Measurements from ENCODE around the gene GNAT3.

GNAT3 gene

DNA sequence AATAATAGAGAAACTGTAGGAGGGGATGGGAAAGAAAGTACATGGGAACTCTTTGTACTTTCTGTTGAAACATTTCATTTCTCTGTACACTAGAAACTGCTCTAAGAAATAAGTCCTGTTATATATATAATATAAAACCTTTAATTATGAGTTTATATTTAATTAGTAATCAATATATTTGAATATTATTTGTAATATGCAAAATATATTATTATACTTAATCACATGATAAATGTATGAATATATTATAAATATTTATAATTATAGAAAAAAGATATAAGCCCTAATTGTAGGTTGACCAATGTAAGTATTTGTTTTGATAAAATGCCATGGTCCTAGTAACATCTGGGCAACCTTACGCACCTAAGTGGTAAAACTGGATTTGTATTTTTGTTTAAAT is 51.0 kb downstream of the GNAT3 start:
- DNase-seq: no peak

DNA sequence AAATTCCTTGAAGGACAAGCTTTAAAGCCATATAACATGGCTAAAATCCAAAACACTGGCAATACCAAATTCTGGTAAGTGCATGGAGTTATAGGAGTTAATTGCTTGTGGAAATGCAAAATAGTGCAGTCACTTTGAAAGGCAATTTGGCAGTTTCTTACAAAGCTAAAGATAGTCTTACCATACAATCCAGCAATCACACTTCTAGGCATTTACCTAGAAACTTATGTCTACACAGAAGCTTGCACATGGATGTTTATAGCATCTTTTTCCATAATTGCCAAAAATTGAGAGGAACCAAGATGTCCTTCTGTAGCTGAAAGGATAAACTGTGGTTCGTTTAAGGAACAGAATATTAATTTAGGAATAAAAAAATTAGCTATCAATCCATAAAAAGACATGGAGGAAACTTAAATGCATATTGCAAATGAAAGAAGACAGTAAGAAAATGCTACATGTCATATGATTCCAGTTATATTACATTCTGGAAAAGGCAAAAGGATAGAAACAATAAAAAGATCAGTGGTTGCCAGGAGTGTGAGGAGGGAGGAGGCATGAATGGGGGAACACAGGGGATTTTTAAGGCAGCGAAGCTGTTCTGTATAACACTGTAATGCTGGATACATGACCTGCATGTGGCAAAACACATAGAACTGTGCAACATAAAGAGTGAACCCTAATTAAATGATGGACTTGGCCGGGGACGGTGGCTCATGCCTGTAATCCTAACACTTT is 51.9 kb downstream of the GNAT3 start:
- DNase-seq: no peak

DNA sequence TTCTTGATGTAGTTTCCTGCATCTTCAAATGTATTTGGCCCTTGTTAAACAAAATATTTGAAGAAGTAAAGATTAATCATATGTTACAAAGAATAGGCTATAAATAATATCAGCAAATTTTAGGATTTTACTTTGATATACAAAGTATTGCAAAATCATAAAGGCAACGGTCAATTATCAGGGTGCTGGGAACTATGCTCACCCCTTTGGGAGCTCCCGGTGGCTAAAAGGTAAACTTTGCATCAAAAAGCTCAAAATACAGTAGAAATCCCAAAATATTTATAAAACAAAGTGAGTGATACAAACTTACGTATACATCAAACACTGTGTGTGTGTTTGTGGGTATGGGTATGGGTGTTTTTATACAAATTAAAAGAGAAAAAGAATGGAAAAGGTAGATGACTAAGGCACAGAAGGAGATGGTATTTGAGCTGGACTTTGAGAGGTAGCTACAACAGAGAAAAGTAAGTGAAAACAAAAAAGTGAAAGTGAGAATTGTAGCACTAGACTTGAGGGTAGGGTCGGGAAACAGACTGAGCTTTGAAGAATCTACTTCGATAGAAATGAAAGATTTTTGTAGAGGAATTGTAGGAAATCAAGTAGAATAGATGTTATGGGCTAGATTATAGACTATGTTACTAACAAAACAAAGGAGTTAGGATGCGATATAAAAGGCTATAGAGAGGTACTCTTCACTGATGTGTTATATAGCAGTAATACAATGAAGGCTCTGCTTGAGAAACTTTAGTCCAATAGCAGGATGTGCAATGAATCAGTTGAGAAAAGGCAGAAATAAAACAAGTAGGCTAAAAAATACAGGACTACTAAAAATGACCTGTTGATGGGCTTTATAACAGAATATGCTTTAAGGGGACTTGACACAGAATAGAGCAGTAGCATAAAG is 52.8 kb downstream of the GNAT3 start:
- no peak for DNase-seq

DNA sequence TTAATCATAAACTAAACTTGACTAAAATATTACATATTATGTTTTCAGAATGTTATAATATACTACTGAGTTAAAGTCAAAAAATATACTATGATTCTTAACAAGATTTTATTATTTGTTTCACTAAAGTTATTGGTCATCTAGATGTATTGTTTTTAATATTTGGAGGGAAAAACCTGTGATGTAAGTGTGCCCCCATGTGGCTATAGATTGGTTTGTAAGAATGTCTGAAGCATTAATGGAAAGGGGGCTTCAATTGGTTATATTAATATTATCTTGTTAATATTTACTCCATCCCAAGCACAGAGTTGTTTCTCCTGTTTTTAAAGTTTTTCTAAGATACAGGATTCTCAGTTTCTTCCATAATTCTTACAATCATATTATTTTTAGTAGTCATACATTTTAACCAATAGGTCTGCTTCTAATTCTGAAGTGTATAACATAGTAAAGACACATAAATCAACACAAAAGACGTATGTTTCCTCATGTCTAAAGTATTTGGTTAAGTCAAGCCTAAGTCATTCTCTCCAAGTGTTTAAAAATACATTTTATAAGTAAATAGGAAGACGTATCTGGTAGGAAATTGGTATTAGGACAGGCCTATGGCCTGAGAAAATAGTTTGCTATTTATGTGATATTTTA is 58.0 kb downstream of the GNAT3 start:
- peak; percentile 54 for DNase-seq

DNA sequence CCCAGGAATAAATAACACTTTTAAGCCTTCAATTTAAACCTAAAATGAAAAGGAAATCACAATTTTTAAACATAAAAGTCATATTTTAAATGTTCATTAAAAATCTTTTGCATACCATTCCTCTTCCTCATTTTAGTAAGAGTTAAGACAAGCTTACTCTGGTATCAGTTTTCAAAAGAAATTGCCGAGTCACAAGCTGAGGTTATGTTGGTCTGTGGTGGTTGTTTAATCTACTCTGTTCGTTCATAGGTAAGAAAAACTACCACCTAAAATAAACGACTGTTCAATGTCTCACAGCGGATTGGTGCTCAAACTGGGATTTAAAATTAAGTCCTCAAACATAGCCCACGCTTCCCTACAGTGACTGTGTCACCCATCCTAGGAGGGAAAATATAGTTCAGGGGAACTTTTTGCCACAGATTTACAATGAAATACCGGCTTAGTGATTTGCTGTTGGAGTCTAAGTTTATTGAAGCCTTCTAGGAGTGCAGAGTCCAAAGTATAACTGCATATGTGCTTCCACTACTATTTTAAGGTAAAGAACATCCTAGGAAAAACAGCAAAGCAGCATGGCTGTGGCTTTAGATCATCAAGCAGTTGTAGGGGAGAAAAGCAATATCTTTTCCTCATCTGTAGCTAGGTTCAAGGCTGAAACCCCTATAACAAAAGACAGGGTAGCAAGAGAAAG is 61.1 kb downstream of the GNAT3 start:
- peak; percentile 55 for DNase-seq

DNA sequence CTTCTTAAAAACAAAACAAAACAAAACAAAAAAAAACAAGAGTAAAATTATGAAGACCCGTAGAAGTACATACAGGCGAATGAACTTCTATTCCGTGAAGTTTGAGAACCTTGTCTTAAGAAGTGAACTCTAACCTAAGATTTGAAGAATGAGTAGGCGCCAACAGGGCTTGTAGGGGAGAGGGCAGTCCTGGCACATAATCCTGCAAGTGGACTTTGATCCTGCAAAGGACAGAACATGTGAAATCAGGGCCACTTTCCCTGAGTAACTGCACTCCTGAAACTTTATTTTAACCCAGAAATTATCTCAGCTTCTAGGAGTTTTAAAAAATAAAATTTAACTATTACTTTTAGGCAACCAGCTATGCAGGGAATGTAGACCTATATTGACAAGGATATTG is 62.0 kb downstream of the GNAT3 start:
- no peak for DNase-seq

DNA sequence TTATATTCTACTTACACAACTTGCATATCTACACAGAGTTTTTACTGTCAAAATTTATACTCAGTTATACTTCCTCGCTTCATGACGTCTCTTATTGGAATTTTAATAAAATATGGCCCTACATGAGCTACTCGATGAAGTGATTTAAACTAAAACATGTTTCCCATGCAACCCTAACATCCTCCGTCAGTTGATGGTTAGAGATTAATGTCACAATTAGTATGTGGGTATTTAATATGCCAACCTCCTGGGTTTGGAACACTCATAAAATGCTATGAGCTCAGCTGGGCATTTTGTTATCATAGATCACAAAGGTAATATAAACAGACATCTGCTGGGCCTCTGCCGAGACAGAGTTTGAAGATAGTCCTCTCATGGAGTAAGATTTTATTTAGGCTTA is 66.5 kb downstream of the GNAT3 start:
- DNase-seq: no peak

DNA sequence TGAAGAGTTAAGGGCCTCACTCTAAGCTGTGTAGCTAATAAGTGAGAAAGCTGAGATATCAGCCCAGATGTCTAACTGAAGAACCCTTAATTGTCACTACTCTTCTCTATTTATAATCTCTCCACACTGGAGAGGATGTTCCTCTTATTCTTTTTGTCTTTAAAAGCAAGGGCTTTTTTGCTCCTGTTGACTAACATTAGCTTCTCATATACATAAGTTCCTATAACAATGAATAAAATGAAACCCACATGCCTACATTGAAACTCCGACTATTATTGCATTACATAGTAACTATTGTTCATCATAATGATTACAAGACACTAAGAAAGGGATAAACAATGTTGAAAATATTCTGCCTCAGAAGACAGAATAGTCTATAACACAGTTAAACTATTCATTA is 67.1 kb downstream of the GNAT3 start:
- no peak for DNase-seq

DNA sequence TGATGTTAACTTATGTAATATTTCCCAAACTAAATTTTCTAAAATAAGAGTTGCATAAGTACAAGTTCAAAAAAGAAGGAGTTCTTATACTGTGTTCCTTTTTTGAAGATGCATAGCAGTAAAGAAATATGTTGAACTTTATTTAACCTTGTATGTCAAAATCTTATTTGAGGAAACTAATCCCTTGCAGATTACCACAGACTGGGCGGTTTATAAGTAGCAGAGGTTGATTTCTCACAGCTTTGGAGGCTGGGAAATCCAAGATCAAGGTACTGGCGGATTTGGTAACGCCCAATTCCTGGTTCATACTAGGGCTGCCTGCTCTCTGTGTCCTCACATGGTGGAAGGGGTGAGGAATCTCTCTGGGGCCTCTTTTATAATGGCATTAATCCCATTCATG is 68.5 kb downstream of the GNAT3 start:
- no peak for DNase-seq

DNA sequence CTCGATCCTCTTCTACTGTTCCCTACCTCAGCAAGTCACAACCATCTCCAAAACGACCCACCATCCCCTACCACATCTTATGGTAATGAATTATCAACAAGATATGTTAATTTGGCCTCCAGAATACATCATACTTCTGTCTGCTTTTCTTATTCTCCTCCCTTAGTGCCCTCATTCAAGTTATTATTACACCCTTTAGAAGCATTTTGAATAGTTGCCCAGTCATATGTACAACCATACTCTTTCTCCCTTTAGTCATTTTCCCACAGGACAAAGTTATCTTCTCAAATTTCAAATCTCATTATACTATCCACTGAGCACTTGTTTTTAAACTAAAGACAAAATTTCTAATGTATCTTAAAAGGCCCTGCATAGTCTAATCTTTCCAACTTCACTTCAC is 71.0 kb downstream of the GNAT3 start:
- DNase-seq: peak; percentile 53

DNA sequence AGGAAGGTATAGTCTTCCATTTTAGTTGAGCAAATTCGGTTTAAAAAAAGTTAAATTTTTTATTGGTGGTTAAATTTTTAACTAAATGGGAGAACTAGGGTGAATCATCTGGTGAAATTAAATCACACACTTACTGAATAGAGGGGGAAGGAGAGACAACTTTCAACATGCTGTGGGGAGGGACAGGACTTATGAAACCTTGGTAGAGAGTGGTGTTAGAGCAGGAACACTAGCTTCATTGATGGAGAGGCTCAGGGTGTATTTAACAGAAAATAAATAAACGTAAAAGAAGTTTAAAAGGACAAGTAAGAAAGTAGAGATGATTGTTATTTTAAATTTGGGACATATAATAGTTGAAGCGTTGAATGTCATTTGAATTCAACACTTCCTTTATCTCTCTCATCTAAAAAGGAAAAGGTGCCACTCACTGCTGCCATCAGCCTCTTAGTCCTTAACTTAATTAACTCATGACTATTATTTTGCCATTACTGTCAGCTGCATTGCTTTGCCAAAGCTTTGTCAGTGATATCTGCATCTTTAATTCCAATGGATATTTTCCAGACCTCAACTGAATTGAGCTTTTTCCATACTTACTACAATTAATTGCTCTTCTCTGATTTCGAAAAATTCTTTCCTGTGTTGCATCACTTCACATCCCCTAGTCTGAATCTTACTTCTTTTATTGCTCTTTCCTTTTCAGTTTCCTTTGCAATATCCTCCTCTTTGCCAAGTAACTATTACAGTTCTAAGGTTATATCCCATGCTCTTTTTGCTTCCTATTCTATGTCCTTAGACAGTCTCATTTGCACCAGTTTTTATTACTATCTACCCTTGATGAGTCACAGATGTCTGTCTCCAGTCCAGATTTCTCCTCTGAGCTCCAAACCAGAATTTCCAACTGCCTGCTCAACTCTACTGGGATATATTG is 71.7 kb downstream of the GNAT3 start:
- DNase-seq: peak; percentile 84

DNA sequence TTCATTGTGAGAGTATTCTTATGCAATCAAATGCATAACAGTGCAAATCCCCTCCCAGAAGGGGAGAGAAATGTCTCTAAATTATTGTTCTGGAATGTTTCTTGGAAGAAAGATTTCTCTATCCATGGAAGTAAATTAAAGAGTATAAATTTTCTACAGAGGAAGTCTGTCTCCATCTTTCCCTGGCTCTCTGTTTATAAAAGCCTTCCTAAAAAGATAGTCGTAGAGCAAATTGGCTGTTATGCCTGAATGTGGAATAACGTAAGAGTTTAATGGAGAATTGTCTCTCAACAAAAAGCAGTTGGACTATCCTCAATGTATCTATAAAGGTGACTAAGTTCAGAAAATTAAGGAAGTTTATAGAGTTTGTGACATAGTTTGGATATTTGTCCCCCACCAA is 76.3 kb downstream of the GNAT3 start:
- no peak for DNase-seq

DNA sequence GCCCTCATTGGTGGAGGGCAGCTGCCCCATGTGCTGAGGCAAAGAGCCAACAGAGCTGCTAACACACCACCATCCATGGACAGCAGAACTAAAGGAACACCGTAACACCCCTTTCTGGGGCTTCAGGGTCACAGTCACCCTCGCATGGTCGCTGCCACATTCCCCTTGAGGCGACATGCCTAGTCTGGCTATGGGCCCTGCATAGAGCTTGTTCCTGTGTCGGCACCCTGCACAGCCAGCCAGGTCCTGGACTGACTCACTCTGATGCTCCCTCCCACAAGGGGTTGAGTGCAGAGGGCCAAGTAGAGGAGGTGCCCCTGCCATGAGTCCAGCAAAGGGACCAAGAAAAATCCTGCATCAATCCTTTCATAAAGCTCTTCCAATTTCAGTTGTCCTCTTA is 77.8 kb downstream of the GNAT3 start:
- no peak for DNase-seq

DNA sequence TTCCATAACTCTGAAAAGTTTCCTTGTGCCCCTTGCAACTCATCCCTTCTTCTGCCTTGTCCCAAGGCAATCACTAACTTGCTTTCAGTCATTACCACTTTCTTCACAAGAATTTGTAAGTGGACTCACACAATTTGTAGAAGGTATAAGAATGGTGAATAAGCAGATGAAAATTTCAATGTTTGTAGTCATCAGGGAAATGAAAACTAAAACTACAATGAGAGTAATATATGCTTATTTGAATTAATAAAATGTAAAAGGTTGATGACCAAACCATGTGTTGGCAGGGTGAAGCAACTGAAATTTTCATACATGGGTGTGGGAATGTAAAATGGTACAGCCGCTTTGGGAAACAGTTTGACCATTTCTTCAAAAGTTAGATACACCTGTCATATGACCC is 79.7 kb downstream of the GNAT3 start:
- DNase-seq: peak; percentile 12

DNA sequence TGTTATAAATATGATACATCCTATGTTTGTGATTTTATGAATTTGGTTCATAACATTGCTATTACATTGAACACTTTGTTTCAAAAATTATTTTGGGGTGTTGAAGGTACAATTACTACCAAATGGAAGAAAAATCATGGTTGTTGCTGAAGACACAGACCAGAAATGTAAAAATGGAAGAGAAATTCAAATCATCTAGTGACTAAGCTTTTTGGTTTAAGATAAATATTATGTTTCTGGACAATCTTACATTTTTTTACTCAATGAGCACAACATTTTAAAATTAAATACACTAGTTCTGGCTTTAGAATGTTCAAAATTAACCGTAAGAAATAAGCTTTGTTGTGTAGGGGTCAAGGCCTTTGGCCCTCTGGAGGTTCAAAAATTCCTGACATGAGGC is 82.7 kb downstream of the GNAT3 start:
- DNase-seq: no peak

DNA sequence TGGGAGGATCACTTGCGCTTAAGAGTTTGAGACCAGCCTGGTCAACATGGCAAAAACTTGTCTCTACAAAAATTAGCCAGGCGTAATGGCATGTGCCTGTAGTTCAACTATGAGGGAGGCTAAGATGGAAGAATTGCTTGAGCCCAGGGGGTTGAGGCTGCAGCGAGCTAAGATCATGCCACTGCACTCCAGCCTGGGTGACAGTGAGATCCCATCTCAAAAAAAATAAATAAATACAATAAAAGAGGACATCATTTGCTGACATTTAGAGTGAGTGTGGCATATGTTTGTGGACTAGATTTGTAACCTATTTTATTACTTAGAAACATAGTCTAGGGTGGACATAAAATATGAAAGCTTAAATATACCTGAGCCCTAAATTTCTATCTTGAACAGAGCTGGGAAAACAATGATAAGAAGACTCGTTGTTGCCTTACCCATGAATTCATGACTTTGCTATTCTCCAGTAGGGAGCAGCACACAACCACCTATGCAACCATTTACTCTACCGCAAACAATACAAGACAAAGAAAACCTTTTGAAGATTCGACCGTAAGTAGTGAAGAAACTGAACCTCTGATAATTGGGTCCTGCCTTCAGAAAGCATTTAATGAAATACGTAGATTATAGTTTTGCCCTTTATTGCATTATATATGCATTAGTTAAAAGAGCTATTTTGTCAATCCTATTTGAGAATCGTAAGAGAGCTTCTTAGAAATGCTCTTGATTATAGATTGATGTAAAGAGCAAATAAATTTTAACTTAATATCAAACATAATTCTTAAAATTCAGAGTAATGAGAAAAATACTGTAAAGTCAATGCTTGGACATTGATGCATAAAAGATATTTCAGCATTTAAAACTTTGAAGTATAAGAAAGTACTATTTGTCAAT is 83.5 kb downstream of the GNAT3 start:
- DNase-seq: peak; percentile 76

DNA sequence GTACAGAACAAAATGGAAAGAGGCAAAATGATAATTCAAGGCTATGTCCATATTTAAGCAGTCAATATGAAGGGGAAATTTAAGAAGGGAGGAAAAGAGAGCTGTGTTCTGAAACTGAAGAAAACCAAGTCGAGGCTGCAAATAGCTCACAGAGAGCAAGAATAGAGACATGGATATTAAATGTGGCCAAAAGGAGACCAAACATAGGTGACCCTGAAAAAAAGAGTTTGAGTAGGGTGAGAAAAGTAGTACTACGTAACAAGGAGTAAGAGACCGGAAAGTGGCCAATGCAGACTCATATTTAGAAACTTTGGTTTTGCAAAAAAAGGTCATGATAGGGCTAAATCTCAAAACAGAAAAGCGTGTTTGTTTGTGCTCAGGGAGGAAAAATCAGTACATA is 84.6 kb downstream of the GNAT3 start:
- no peak for DNase-seq

DNA sequence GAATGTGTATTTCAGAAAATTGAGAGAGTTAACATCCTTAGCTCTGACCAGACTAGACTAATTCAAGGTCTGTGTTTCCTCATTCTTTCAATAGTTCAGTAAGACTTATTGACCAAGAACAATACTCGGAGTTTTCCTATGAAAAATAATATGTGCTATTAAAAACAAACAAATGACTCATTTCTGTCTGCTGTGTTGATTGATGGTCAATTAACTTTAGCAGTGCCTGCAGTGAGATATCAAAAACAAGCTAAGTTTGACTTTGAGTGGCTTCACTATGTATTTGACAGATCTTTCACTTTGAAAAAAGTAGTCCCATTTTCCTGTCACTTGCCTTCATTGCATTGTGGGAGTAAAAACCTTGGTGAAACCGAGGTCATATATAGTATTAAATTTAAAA is 91.0 kb downstream of the GNAT3 start:
- no peak for DNase-seq

DNA sequence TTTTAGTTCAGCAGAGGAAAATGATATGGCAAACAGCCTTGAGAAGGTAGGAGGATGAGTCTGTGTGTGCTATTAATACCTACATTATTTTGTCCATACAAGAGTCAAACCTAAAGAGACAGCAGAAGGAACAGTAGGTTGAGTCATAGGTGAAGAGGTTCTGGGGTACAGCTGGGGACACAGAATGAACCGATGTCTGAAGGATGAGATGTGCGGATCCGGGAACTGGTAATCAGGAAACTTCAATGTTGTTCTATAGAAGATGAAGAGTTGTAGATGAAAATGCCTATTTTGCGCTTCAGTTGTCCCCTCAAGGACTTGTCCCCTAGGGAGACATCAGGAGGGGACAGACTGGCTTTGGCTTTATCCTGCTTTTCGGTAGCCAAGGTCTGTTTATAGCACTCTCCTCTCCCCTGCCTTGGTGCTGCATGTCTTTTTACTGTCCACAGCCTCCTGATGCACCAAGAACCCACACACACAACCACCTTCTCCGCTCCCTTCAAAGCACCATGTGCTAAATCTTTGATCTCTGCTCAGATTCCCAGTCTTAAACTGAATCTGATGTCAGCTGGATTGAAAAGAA is 94.6 kb downstream of the GNAT3 start:
- no peak for DNase-seq

DNA sequence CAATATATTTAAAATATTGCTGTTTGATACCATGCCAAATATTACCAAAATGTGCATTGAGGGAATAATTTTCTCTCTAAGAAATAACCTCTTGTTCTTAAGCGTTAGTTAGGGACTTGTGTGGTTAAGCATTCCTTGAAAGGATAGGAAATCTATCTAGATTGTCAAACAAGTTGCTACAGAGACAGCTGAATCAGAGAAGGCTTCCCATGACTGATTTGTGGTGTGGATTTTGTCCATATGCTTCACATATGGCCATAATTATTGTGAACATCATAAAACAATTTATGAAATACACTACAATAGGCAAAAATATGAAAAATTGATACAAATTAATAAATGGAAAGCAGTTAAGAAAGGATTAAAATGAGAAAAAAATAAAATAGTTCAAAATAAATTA is 96.3 kb downstream of the GNAT3 start:
- peak; percentile 70 for DNase-seq

DNA sequence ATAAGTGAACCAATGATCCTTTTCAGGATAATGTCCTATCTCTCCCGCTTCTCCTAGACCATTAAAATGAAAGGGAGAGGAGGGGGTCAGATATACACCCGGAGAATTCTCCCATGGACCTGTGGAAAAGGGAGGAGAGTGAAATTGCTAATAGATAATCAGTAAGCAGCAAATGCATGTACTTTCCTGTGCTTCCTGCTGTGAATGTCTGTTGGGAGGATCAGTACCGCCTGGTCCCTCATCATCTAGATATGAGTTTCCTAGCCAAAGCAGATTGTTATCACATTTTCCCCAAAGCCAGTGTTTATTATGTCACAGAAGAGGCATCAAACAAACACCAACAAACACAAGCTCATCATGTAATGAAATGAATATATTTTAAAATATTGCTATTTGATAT is 96.8 kb downstream of the GNAT3 start:
- no peak for DNase-seq
